Stimulated activated CD4-positive, alpha-beta T cell treated with anti-CD3 and anti-CD28 coated beads, Interleukin-1b, Interleukin-23, amount 100 ng/mL, for 1 hour (primary cell): Measurements from ENCODE around the gene MED28.
"Not testable (repeated sequence)": the region's sequence is repeated elsewhere in the genome, so short reads cannot be mapped to it uniquely, and the experiment has no call there.

Experiments used
- DNase-seq, 2 donors: peaks; one replicate each; pipeline ENCODE4 v3.0.0-alpha.2; 2020; ENCODE audit warnings: low read depth in 2 of 2

The MED28 gene

DNA sequence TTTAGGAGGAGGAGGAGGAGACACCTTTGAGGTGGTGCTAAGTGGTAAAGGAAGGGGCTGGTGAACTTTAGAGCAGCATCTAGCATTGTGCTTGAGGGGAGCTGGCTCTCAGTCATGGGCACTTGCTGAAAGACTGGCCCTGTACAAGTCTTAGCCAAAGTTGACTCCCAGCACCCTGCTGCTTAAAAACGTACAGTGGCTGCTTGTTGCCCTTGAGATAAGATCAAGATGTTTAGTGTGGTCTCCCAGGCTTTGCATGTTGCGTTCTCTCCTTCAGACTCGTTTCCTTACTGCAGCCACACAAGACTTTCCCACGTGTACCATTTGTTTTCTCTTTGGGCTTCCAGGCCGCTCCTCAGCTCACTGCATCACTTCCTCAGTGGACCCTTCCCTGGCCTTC lies 1.8 kb downstream of the MED28 start:
- no peak for DNase-seq

- no peak for DNase-seq
Measured at GRCh38 chr4:17618926-17619325, 4.5 kb downstream of the MED28 start.

GRCh38 chr4:17619416-17620105 lies 5.1 kb downstream of the MED28 start:
- DNase-seq, result no peak

DNA sequence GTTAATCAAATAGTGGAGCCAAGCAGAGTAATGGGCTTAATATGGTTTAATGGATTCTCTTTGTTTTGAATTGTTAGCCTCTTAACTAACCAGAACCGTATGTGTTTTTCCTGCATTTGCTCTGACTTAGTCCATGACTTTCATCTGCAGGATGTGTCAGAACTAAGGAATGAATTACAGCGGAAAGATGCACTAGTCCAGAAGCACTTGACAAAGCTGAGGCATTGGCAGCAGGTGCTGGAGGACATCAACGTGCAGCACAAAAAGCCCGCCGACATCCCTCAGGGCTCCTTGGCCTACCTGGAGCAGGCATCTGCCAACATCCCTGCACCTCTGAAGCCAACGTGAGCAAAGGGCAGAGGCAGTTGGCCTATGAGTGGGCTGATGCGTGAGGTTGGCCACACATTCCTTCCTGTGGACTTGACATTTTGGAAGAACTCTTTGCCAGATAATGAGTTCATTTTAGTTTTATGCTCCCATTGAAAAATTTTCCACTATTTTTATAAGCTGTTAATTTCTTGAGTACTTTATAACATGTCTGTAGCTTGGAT lies 9.1 kb downstream of the MED28 start:
- no peak for DNase-seq

DNA sequence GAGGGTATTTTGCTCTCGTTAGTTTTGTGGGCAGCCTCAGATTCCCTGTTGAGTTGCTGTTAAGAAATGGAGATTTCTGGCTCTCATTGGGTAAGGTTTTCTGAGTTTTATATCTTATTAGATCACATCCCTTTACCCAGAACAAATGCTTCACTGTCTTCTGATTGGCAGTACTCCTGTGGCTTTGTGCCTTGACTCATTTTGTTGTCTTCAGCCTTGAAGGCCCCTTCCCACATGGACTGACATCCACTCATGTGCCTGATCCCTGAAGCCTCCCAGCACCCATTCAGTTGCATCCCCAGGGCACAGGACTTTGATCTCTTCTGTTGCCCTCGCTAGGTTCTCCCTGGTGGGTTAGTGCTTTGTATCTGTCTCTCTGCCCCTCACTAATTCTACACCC lies 10.4 kb downstream of the MED28 start:
- no peak for DNase-seq

GRCh38 chr4:17630228-17630627 lies 15.8 kb downstream of the MED28 start:
- no peak for DNase-seq

DNA sequence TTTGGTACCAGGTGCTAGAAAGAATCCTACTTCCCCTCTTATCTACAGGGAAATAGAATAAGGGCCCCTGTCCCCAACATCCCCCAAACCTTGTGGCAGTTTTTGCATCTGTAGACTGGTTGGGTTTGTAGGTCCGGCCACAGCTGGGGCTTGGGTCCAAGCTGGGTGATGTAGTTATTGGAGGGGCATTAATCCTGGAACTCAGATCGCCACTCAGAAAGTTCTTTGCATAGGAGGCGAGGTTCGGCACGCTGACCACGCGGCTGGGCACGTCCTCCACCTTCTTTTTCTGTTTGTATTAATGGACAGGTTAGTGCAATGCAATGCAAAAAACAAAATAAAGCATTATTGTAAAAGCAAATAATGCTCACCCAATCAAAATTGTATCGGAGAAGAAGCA lies 19.2 kb downstream of the MED28 start:
- no peak for DNase-seq

DNA sequence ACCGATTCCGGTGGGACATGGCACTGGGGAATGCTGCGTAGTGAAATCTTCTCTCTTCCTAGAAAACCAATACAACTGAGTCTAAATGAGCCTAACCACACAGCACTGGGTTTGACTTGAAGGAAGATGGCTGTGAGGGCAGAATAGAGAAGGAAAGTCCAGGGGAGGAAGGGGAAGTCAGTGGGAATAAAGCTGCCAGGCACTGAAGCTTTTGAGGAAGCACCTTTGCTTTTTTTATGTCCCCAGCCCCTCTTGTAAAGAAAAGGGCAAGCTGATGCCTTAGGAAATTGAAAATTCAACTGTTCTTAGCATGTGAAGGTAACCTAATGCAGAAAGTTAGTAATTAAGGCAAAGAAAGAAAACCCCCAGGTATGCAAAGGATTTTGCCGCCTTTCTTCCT lies 20.6 kb downstream of the MED28 start:
- no peak for DNase-seq

- DNase-seq, result no peak
Measured at GRCh38 chr4:17636341-17636695, 21.9 kb downstream of the MED28 start.

- peak; percentile 17 to 63 for DNase-seq
Measured at GRCh38 chr4:17636696-17637622, 22.5 kb downstream of the MED28 start.

GRCh38 chr4:17639136-17639535 lies 24.7 kb downstream of the MED28 start:
- no peak for DNase-seq

DNA sequence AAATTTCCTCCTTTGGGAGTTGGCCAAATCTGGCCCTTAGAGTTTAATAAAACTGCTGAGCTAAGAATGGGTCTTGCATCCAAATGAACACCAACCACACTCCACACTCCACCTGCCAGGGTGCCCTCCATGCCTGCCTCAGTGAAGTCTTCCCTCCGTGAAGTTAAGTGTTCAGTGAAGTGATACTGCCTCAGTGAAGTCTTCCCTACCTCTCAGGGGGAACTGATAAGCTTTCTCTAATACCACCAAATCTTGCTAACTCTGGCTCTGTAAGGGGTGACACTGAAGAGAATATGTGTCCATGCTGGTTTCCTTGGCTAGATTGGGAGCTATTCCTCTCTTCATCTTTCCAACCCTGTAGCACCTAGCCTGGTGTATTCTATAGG lies 27.9 kb downstream of the MED28 start:
- no peak for DNase-seq

- no peak for DNase-seq
Measured at GRCh38 chr4:17646693-17647092, 32.3 kb downstream of the MED28 start.

DNA sequence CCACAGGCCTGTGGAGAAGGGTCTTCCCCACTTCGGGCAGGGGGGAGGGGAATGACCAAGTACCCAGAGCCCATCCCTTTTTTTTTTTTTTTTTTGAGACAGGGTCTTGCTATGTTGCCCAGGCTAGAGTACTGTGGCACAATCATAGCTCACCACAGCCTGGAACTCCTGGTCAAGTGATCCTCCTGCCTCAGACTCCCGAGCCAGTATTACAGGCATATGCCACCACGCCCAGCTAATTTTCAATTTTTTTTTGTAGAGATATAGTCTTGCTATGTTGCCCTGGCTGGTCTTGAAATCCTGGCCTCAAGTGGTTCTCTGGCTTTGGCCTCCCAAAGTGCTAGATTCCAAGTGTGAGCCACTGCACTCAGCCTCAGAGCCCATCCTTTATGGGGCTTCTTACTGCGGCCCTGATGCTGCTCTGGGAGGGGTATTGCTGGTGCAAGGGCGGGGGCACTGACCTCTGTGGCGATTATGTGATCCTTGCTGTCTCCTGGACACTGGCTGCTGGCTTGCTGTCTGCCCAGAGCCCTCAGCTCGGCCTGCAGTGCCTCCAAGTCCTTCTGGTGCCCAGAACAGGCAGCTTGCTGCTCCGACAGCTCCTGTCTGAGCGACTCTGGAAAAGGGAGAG lies 32.9 kb downstream of the MED28 start:
- DNase-seq, result no peak

- no peak for DNase-seq
Measured at GRCh38 chr4:17647927-17648326, 33.5 kb downstream of the MED28 start.

GRCh38 chr4:17650406-17650805 lies 36.0 kb downstream of the MED28 start:
- no peak for DNase-seq

- no peak for DNase-seq
Measured at GRCh38 chr4:17654701-17655100, 40.3 kb downstream of the MED28 start.

DNA sequence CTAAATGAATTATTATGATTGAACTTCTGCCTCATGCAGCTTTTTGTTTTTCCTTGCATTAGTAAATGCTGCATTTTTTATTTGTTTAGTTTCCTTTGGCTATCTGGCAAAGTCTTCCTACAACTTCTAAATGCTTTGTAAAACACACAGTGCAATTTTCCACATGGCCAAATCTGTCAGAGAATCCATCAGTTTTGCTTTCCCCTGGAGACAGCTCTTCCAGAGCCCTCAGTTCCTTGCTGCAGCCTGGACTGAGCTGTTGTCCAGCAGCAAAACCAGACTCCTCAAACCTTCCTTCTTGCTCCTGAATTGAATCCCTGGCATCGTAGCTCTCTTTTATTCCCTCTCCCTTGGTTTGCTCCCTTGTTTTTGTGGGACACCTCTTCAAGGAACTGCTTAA lies 42.6 kb downstream of the MED28 start:
- DNase-seq, result no peak

DNA sequence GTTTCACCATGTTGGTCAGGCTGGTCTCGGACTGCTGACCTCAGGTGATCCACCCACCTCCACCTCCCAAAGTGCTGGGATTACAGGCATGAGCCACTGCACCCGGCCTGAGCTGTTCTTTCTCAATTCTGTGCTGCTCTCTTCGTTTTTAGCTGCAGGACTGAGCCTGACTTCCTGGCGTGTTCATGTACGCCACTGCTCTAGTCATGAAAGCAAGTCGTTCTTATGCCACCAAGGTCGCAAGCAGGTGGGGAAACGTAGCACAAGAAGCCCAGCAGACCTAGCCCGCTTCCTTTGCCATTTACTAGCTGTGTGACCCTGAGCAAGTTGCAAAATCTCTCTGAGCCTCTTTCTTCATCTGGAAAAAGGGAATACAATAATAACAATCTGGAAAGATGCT lies 43.4 kb downstream of the MED28 start:
- DNase-seq, result no peak

DNA sequence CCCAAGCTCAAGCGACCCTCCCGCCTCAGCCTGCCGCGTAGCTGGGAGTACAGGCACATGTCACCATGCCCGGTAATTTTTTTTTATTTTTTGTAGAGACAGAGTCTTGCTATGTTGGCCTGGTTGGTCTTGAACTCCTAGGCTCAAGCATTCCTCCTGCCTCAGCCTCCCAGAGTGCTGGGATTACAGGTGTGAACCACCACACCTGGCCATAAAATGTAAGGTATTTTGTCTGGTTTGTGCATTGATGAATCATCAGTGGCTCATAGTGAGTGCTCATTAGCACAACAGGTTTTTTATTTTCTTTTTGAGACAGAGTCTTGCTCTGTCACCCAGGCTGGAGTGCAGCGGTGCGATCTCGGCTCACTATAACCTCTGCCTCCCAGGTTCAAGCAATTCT lies 44.8 kb downstream of the MED28 start:
- DNase-seq, result not testable (repeated sequence)

DNA sequence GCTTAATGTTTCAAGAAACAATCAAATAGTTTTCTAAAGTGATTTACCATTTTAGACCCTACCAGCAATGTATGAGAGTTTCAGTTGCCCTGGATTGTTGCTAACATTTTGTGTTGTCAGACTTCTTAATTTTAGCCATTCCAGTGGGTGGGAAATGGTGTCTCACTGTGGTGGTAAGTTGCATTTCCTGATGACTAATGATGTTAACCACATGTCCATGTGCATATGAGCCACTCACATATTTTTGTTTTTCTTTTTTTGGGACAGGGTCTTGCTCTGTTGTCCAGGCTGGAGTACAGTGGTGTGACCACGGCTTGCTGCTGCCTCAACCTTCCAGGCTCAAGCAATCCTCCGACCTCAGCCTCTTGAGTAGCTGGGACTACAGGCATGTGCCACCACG lies 48.3 kb downstream of the MED28 start:
- DNase-seq, result no peak

DNA sequence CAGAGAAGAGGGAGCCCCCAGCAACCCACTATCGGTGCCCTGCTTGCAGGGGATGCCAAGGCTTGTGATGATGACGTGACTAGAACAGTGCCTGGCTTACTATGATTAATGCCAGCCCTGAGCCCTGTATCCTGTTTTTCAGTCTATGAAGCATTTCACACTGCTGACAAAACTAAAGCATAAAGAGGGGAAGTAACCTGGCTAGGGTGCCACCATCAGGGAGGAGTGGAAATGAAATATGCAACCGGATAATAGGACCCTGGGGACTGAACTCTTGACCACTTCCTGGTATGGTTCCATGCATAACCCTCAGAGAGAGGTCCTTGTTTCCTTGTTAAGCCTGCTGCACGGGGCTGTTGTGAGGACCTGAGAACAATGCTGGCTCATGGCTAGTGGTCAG lies 50.3 kb downstream of the MED28 start:
- DNase-seq, result no peak

DNA sequence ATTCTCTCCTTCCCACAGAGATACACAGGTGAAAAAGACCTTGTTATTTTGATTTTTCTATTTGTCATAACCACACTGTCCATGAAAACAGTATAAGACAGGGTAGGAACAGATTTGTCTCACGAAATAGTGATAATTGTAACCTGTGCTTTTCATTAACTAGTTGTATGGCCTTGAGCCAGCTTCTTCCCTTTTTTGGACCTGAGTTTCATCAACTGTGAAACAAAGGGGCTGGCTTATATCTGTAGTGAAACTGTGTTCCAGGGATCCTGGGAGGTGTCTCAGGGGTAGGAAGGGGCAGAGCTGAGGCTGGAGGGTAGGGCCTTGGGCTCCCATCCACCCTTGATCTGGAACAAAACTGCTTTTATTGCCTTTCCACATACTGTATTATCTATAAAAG lies 50.9 kb downstream of the MED28 start:
- DNase-seq, result no peak
